Left renal cortex interstitium (tissue), 4 donors: ENCODE measurements around the gene SYNDIG1. TPM values are rescaled to one million over a fixed set of nuclear protein-coding genes. Genes with fewer than 3 reads are reported as not detected.

Experiments used
- DNase-seq, 4 donors: peaks; one replicate each; pipeline ENCODE4 v3.0.0-alpha.2; 2013; ENCODE audit warnings: low read depth in 4 of 4, low spot score in 2 of 4, missing footprints in 1 of 4
- polyA plus RNA-seq, 4 donors: library from polyadenylated mRNA; unstranded; fragments of 120-200 nt; gene quantifications; one replicate each; pipeline ENCODE4 v1.2.1, GENCODE V29; 2013; ENCODE audit not compliant: insufficient read length in 4 of 4

SYNDIG1 gene
- 1 to 10 TPM; 7.8 to 9.9 (median 8.9) TPM for polyA plus RNA-seq

- DNase-seq, result no peak
Measured at GRCh38 chr20:24469116-24469893, at the start of gene SYNDIG1. Gene SYNDIG1, plus strand, starts transcription at chr20:24469629. Its CDS starts 73,469 bp downstream, at chr20:24543098.

GRCh38 chr20:24419786-24420185 lies 49.6 kb upstream of the SYNDIG1 start:
- no peak for DNase-seq

GRCh38 chr20:24420567-24420966 lies 48.9 kb upstream of the SYNDIG1 start:
- no peak for DNase-seq

GRCh38 chr20:24421071-24421470 lies 48.4 kb upstream of the SYNDIG1 start:
- DNase-seq, result no peak

GRCh38 chr20:24422091-24422760 lies 47.2 kb upstream of the SYNDIG1 start:
- no peak for DNase-seq

- DNase-seq, result no peak
Measured at GRCh38 chr20:24423390-24424313, 45.8 kb upstream of the SYNDIG1 start.

- DNase-seq, result no peak
Measured at GRCh38 chr20:24425523-24426135, 43.8 kb upstream of the SYNDIG1 start.

GRCh38 chr20:24431279-24432045 lies 38.0 kb upstream of the SYNDIG1 start:
- no peak for DNase-seq

- DNase-seq, result peak in 1 of 4 donors; percentile 40
Measured at GRCh38 chr20:24432046-24432442, 37.4 kb upstream of the SYNDIG1 start.

- DNase-seq, result no peak
Measured at GRCh38 chr20:24436160-24436559, 33.3 kb upstream of the SYNDIG1 start.

GRCh38 chr20:24437196-24438082 lies 32.0 kb upstream of the SYNDIG1 start:
- peak in 2 of 4 donors; percentile 40 to 61 for DNase-seq

- DNase-seq, result no peak
Measured at GRCh38 chr20:24438331-24438730, 31.1 kb upstream of the SYNDIG1 start.

- no peak for DNase-seq
Measured at GRCh38 chr20:24439737-24440387, 29.6 kb upstream of the SYNDIG1 start.

- DNase-seq, result no peak
Measured at GRCh38 chr20:24441661-24442060, 27.8 kb upstream of the SYNDIG1 start.

GRCh38 chr20:24442909-24443308 lies 26.5 kb upstream of the SYNDIG1 start:
- DNase-seq, result no peak

- no peak for DNase-seq
Measured at GRCh38 chr20:24443436-24443835, 26.0 kb upstream of the SYNDIG1 start.

GRCh38 chr20:24444526-24445190 lies 24.8 kb upstream of the SYNDIG1 start:
- no peak for DNase-seq
